VCaP (cell line): ENCODE data around the gene SLC23A1.
"Not testable (repeated sequence)": the region's sequence is repeated elsewhere in the genome, so short reads cannot be mapped to it uniquely, and the experiment has no call there.

Experiments
- H3K27ac ChIP-seq: fragments of 450-650 bp; 2 replicates; pipeline ENCODE4 v1.5.1; 2017
- CTCF ChIP-seq: fragments of 450-650 bp; conservative IDR thresholded peaks from 2 replicates; pipeline ENCODE4 v1.5.1; 2017; ENCODE audit warnings: mild to moderate bottlenecking, moderate library complexity

Gene SLC23A1

GRCh38 chr5:139358064-139358463 lies 25.0 kb downstream of the SLC23A1 start:
- no peak overlapping the region for H3K27ac ChIP-seq

GRCh38 chr5:139355900-139356299 lies 27.2 kb downstream of the SLC23A1 start:
- H3K27ac ChIP-seq, result not testable (repeated sequence)

More at GRCh38 chr5:139358064-139358463, 25.0 kb downstream of the SLC23A1 start:
- TF ChIP-seq CTCF, result no peak

- no peak for TF ChIP-seq CTCF
- H3K27ac ChIP-seq, result no peak overlapping the region
Observed at GRCh38 chr5:139354186-139354585, 28.9 kb downstream of the SLC23A1 start.

- H3K27ac ChIP-seq, result not testable (repeated sequence)
Observed at GRCh38 chr5:139347863-139348262, 35.2 kb downstream of the SLC23A1 start.

GRCh38 chr5:139345442-139345841 lies 37.7 kb downstream of the SLC23A1 start:
- H3K27ac ChIP-seq, result not testable (repeated sequence)

GRCh38 chr5:139344177-139344576 lies 38.9 kb downstream of the SLC23A1 start:
- TF ChIP-seq CTCF, result no peak
- H3K27ac ChIP-seq, result no peak overlapping the region

- peak overlapping the region; percentile 98 for H3K27ac ChIP-seq
- TF ChIP-seq CTCF, result no peak
Observed at GRCh38 chr5:139343476-139343875, 39.6 kb downstream of the SLC23A1 start.

GRCh38 chr5:139342423-139342723 lies 40.7 kb downstream of the SLC23A1 start:
- H3K27ac ChIP-seq, result peak overlapping the region; percentile 98
- TF ChIP-seq CTCF, result no peak

GRCh38 chr5:139341689-139342422 lies 41.2 kb downstream of the SLC23A1 start, which contains the start of gene PAIP2:
Gene PAIP2, plus strand, starts transcription at chr5:139341854. Its CDS starts 21,931 bp downstream, at chr5:139363785.
- peak within 1 kb of the TSS; percentile 98 for H3K27ac ChIP-seq
- TF ChIP-seq CTCF, result peak; percentile 83
